Heart right ventricle (tissue), 16 donors: ENCODE results near the gene TNNT3. TPM values are rescaled to one million over a fixed set of nuclear protein-coding genes. Genes with fewer than 3 reads are reported as not detected.

Experiments
- ATAC-seq, 8 donors: fragments of 200-7000 bp; cut with Tn5 transposase; one replicate each; pipeline ENCODE4 v1.9.1; 2020; ENCODE audit warnings: mild to moderate bottlenecking in 8 of 8, moderate library complexity in 8 of 8, moderate number of reproducible peaks in 1 of 8
- DNase-seq, 2 donors: peaks; one replicate each; pipeline ENCODE4 v3.0.0-alpha.2; 2020
- H3K27ac ChIP-seq, 10 donors: fragments of 200-600 bp; sonication (generic) in 2 of 10; one replicate each; pipeline versions ENCODE4 v1.5.0 to v1.8.0; 2020 to 2022; ENCODE audit warnings: mild to moderate bottlenecking in 3 of 10
- H3K27me3 ChIP-seq, 7 donors: fragments of 200-600 bp; one replicate each; pipeline ENCODE4 v1.8.0; 2021 to 2022; ENCODE audit warnings: mild to moderate bottlenecking in 2 of 7
- H3K36me3 ChIP-seq, 9 donors: fragments of 200-600 bp; sonication (generic) in 1 of 9; one replicate each; pipeline versions ENCODE4 v1.5.0 to v1.8.0; 2020 to 2022; ENCODE audit warnings: mild to moderate bottlenecking in 2 of 9
- H3K4me1 ChIP-seq, 9 donors: fragments of 200-600 bp; sonication (generic) in 1 of 9; one replicate each; pipeline versions ENCODE4 v1.5.0 to v1.8.0; 2020 to 2022; ENCODE audit warnings: mild to moderate bottlenecking in 4 of 9
- H3K4me3 ChIP-seq, 10 donors: fragments of 200-600 bp; sonication (generic) in 2 of 10; one replicate each; pipeline versions ENCODE4 v1.5.0 to v1.8.0; 2020 to 2022; ENCODE audit warnings: mild to moderate bottlenecking in 7 of 10, moderate library complexity in 2 of 10
- H3K9me3 ChIP-seq, 11 donors: fragments of 200-600 bp in 10 of 11; sonication (generic) in 2 of 11; one replicate each; pipeline versions ENCODE4 v1.5.0 to v1.8.0; 2013 to 2022; ENCODE audit warnings: mild to moderate bottlenecking in 2 of 11, control low read depth in 1 of 11, moderate library complexity in 1 of 11
- WGBS, 2 donors: extraction: QIAGEN DNeasy Blood & Tissue Kit; methylation state at CpG; one replicate each; pipeline ENCODE4 v1.1.7; 2013; ENCODE audit warnings: inconsistent platforms in 1 of 2; 5-methylcytosine and 5-hydroxymethylcytosine counted together
- intact Hi-C, 10 donors: fragments of 100-400 bp; cut with DNase I; formaldehyde crosslinking; loops; one replicate each; pipeline versions ENCODE4 v1.11.1 to v1.14.2; 2022
- polyA plus RNA-seq, 2 donors: library from polyadenylated mRNA; stranded (reverse); fragments of 200-250 nt; gene quantifications; one replicate each; pipeline ENCODE4 v1.2.3, GENCODE V29; 2013
- total RNA-seq, 10 donors: library from RNA; stranded (reverse); fragmentation: NEBNext Ultra II Directional in 3 of 10; extraction: Animal tissue kit (Norgen Biotek cat#: 25700) in 3 of 10; gene quantifications; one replicate each; pipeline versions ENCODE4 v1.2.1 to v1.2.4, GENCODE V29; 2021 to 2023
- TF ChIP-seq, protein P1 (sequence below), 9 donors: fragments of 200-600 bp; sonication (generic) in 2 of 9; IDR thresholded peaks; one replicate each; pipeline versions ENCODE4 v1.5.0 to v1.8.0; 2021 to 2022; ENCODE audit warnings: antibody characterized with exemption in 9 of 9, mild to moderate bottlenecking in 5 of 9, moderate library complexity in 1 of 9
- donor health status: Arrhythmogenic right ventricular cardiomyopathy.
- donor health status: ischemic (EF 13 %, LVEDD 7.1; RV severe dilation, severe dysfunction).
- donor health status: healthy with polysubstance abuse.
- donor health status: DM: no; HTN: yes; CAD: no.
- donor health status: DM: no; HTN: no; CAD: no.
- donor health status: ischemic (EF 25% LVEDD 6.9; RV normal size, moderate dysfunction).
- donor health status: ischemic (EF 25% LVEDD 5.7; RV mildly dilated, moderate dysfunction).
- donor health status: healthy.
- donor health status: DM: yes; HTN: yes; CAD: no.
- donor health status: Ischemic cardiomyopathy.
- donor health status: ischemic (EF 35%, LVEDD 5.7; RV mildly dilated, moderate dysfunction).
- donor health status: nonischemic (EF 11% LVEDD 7.7; RV severe dilation, severe dysfunction).
- donor health status: DM: yes; HTN: yes; CAD: no.
- donor health status: PGD.
- donor health status: ischemic (EF 29% LVEDD 5.4; RV normal size, mild dysfunction).
- donor health status: nonischemic (EF 23%, LVEDD 6.1; RV moderate dilation, normal function).

Gene TNNT3
- total and polyA plus RNA-seq, 12 donors: 12.5 to 49.9 (median 44.4) TPM

DNA sequence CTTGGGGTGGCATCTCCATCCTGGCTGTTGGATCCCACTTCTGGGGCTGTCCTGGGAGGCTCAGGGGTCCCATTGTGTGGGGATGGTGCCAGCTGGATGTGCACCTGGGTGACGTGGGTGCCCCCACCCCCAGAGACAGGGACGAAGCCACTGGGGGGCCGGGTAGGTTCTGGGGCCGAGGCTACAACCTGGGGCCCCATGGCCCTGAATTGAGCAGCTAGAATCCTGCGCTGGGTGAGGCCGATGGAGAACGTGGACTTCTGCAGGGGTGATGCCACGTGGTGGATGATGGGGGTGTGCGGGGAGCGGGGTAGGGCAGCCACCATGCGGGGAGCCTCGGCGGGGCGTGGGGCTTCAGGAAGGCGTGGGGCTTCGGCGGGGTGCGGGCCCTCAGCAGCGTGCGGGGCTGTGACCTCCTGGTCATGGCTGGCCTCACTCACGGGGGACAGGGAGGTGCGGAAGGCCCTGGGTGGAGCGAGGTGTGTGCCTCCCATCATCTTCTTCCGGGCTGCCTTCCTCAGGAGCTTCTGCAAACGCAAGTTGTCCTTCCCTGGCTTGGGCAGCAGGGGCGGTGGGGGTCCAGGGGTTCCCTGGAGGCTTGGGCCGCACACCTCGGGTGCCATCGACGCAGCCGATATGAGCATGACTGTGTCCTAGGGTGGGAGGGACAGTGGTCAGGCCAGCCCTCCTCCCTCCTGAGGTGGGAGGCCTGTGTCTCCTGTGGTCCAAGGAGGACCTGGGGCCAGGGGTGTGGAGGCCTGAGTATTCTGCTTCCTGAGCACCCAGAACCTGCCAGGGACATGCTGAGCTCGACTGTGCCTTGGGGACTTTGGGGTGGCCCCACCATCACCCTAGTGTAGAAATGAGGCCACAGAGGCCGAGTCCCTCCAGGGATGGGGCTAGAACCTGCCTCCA, 29.3 kb upstream of the TNNT3 start:
- Histone ChIP-seq H3K27me3 (peaks cover 0 to 4% (median 0%) of the 10 kb centered on the region in 7 donors), H3K4me1 (peaks cover 0 to 43% (median 6%) of the 10 kb centered on the region in 9 donors), H3K4me3 (no peak overlapping the region), H3K9me3 (no peaks in the 10 kb centered on the region), H3K36me3 (peaks cover 0 to 50% (median 0%) of the 10 kb centered on the region in 9 donors), H3K27ac (peak overlapping the region in 2 of 10 donors; percentile 41 to 68)
- peak in 1 of 2 donors; percentile 13 for DNase-seq
- peak in 1 of 8 donors; percentile 25 for ATAC-seq
- 89 to 90% methylated on average over 30 to 33 of the region's 33 CpGs for WGBS, 2 donors
- TF ChIP-seq, protein P1, sequence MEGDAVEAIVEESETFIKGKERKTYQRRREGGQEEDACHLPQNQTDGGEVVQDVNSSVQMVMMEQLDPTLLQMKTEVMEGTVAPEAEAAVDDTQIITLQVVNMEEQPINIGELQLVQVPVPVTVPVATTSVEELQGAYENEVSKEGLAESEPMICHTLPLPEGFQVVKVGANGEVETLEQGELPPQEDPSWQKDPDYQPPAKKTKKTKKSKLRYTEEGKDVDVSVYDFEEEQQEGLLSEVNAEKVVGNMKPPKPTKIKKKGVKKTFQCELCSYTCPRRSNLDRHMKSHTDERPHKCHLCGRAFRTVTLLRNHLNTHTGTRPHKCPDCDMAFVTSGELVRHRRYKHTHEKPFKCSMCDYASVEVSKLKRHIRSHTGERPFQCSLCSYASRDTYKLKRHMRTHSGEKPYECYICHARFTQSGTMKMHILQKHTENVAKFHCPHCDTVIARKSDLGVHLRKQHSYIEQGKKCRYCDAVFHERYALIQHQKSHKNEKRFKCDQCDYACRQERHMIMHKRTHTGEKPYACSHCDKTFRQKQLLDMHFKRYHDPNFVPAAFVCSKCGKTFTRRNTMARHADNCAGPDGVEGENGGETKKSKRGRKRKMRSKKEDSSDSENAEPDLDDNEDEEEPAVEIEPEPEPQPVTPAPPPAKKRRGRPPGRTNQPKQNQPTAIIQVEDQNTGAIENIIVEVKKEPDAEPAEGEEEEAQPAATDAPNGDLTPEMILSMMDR (IDR thresholded peaks at IDR 0.05): no peak
- intact Hi-C loops: loop anchor here in 4 of 10 donors (10.0 kb wide), 3 partner anchors 55 to 265 kb away; partner anchors contain the start of gene MRPL23 (in 2 of the 4)

DNA sequence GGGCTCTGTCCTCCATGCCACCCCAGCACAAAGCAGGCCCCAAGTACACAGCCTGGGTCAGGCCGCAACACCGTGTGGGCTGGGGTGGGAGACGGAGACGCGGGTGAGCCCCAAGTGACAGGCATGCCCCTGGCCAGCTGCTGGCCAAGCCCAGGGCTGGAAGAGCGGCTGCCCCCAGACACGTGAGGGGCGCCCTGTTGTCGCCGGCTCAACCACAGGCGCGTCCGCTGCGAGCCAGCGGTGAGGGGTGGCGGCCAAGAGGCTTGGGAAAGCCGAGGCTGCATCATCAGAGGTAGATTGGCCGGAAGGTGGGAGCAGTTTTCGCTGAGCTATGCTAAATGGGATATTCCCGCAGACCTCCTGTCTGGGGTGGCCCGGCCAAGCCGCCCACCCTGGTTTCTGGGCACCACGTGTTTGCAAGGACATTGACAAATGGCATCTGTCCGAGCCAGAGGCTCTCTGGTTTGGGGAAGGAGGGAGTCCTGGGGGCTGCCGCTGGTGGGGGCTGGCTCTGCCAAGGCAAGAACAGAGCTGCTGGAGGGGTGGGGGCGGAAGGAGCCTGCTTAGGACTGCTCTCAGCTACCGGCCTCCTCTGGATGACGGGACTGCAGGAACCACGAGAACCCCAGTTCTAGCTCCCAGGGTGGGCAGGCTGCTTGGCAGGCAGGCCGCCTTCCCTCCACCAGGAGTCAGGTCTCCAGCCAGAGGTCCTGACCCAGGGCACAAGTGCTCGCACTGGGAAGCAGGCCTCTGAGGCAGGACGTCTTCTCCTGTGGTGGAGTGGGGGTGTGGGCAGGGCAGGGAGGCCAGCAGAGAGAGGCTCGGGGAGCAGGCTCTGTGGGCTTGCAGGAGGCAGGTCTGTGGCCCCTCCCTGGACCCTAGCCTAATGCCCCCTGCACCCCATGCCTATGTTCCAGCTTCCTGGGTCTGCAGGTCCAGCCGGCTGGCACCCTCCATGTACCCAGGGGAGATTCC, 28.4 kb upstream of the TNNT3 start:
- no peak for DNase-seq
- intact Hi-C loops: loop anchor here in 2 of 10 donors (10.0 kb wide), 1 partner anchor 54 kb away; the partner anchor contains the start of gene MRPL23 (in 2 of the 2)
- WGBS, 2 donors: 84 to 85% methylated on average over 33 to 34 of the region's 34 CpGs
- TF ChIP-seq, protein P1 (IDR thresholded peaks at IDR 0.05): no peak
- ATAC-seq: peak in 6 of 8 donors; percentile 6 to 35 (median 12)
- Histone ChIP-seq H3K27ac (peak overlapping the region in 3 of 10 donors; percentile 16 to 41 (median 31)), H3K4me1 (peaks cover 0 to 43% (median 6%) of the 10 kb centered on the region in 9 donors), H3K36me3 (peaks cover 0 to 41% (median 0%) of the 10 kb centered on the region in 9 donors), H3K27me3 (peaks cover 0 to 4% (median 0%) of the 10 kb centered on the region in 7 donors), H3K9me3 (no peaks in the 10 kb centered on the region), H3K4me3 (no peak overlapping the region)

DNA sequence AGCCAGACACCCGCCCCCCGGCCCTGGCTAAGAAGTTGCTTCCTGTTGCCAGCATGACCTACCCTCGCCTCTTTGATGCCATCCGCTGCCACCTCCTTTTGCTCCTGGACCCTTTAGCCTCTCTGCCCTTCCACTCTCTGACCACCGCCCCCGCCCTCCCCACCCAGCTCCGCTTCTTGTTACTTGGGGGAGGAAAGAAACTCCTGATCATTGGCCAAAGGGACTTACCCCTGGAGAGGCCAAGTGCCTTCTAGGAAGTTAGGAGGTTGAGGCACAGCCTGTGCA, 27.7 kb upstream of the TNNT3 start, which contains the start of gene PRR33:
Gene PRR33 (minus strand): TSS at position 65 of the 285 bp plus-strand sequence. CDS start 1,311 bp downstream, outside the sequence.
- H3K4me3 ChIP-seq: no peak within 1 kb of the TSS
- peak within 1 kb of the TSS in 5 of 10 donors; percentile 15 to 41 (median 31) for H3K27ac ChIP-seq
- H3K36me3 ChIP-seq: peaks cover 0 to 35% (median 0%) of the 10 kb centered on the region in 9 donors
- H3K27me3 ChIP-seq: peaks cover 0 to 4% (median 0%) of the 10 kb centered on the region in 7 donors
- H3K4me1 ChIP-seq: peaks cover 0 to 43% (median 6%) of the 10 kb centered on the region in 9 donors
- intact Hi-C loops: loop anchor here in 3 of 10 donors (1.0 to 10.0 kb wide), 2 partner anchors 25 to 53 kb away; partner anchors contain the start of gene MRPL23 (in 2 of the 3)
- WGBS, 2 donors: 82 to 92% methylated on average over 7 of the region's 7 CpGs
- DNase-seq: no peak
- ATAC-seq: peak in 2 of 8 donors; percentile 3 to 4
- TF ChIP-seq, protein P1 (IDR thresholded peaks at IDR 0.05): no peak
- H3K9me3 ChIP-seq: no peaks in the 10 kb centered on the region
